Caki2 (cell line): ENCODE results near the gene TMEM72. TPM values are rescaled to one million over a fixed set of nuclear protein-coding genes. Genes with fewer than 3 reads are reported as not detected.

Experiments used
- DNase-seq: peaks from one replicate; pipeline ENCODE4 v3.0.0-alpha.2; 2015; ENCODE audit warnings: low read depth
- in situ Hi-C: cut with HindIII; loops from 2 replicates; pipeline ENCODE4 v1.10.0; 2016; ENCODE audit warnings: low sequenced_read_pairs, low pct_unique_long_range_greater_than_20kb, mixed read lengths
- total RNA-seq: library from RNA; depleted of rRNA; stranded (reverse); fragments of >200 nt; shearing (Covaris generic); gene quantifications from 2 replicates; pipeline ENCODE4 v1.2.3, GENCODE V29; 2014; ENCODE audit warnings: low replicate concordance

The TMEM72 gene
- total RNA-seq, 1 experiment from 2014 or later = 1.5 TPM

DNA sequence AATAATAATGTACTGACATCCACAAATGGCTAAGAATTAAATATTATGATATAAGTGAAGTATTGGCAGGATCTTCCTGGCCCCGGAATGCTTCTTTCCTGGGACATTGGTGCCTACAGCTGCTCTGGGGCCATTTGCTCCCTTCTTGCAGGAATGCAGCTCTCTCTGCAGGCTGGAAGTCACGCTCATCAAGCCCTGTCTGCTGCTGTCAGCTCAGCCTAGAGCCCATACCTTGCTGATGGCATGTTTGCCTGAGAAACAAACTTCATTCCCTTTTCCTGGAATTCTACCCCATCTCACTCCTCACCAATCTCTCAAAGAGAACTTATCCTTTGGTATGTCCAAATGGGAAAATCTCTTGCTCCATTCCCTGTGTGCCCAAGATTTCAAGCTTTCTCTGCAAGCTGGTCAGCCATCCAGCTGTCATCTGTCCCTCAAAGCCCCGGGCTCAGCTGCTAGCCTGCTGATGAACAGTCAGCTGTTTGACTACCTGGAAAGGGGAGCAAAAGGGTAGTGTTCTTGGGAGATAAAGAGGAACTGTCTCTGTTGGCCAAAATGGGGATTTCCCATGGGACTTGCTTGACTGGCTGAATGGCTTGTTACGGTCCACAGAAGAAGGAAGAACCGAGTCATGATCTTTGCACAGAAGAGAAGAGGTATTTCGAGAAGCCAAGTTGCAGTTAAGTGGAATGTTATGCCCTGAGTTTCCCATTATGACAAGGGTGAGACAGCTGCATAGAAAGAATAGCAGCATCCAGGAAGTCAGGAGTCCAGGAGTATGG, 36.4 kb downstream of the TMEM72 start:
- in situ Hi-C loops = no loop called here
- DNase-seq = peak; percentile 61

- in situ Hi-C loops = no loop called here
Measured at GRCh38 chr10:44948642-44949041, 37.5 kb downstream of the TMEM72 start.

GRCh38 chr10:44949127-44949802, 38.1 kb downstream of the TMEM72 start:
- in situ Hi-C loops = no loop called here
- DNase-seq = no peak

More at GRCh38 chr10:44948642-44949041, 37.5 kb downstream of the TMEM72 start:
- DNase-seq = no peak

- in situ Hi-C loops = no loop called here
- no peak for DNase-seq
Measured at GRCh38 chr10:44949915-44950314, 38.8 kb downstream of the TMEM72 start.

GRCh38 chr10:44950326-44951225, 39.4 kb downstream of the TMEM72 start:
- in situ Hi-C loops = no loop called here

GRCh38 chr10:44951576-44952226, 40.6 kb downstream of the TMEM72 start:
- in situ Hi-C loops = no loop called here
- DNase-seq = no peak

More at GRCh38 chr10:44950326-44951225, 39.4 kb downstream of the TMEM72 start:
- DNase-seq = no peak

GRCh38 chr10:44952779-44953231, 41.7 kb downstream of the TMEM72 start:
- DNase-seq = peak; percentile 24
- in situ Hi-C loops = no loop called here

DNA sequence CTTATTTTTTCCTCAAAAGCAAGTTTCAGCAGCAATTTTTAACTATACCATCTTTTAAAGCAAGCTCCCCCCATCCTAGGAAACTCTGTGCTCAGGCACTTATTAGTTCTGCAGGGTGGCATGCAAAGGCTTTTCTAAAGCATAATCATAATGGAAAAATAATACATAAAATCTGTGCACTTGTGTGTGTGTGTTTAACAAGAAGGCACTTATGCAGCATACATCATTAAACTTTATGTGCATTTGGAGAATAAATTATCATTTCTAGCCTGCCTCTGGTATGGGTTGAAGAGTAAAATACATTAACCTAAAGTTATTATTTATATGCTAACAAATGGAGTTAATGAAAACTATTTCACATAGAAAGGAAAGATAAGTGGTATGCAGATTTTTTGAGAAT, 42.9 kb downstream of the TMEM72 start:
- no peak for DNase-seq
- in situ Hi-C loops = no loop called here

- in situ Hi-C loops = no loop called here
- DNase-seq = no peak
Measured at GRCh38 chr10:44954962-44955361, 43.8 kb downstream of the TMEM72 start.

DNA sequence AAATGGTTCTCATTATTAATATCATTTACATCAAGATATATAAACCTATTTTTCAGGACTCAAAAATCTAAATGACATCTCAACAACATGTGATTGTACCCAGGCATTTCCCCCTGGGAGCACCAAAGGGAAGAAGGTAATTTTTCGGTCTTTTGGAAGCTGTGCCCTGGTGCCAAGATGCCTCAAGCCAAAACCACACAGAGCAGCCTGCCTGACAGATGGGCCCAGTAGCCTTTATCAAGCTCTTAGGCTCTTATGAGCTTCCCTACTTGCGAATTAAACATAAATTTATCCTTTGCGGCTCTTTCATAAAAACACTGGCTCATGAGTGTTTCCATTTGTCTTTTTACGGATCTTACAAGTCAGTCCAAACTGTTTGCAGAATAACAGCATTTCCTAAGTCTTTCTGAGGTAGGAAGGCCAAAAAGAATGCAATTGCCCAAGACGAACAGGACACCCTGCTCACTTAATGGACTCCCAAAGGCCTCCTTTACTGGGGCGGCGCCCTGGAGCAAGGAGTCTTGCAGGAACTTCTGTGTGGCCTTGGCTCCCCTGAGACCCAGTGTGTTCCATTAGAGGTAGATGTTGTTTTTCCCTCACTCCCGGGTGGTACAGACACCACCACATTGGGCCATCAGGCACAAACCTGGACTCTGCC, 44.4 kb downstream of the TMEM72 start:
- no peak for DNase-seq
- in situ Hi-C loops = no loop called here

DNA sequence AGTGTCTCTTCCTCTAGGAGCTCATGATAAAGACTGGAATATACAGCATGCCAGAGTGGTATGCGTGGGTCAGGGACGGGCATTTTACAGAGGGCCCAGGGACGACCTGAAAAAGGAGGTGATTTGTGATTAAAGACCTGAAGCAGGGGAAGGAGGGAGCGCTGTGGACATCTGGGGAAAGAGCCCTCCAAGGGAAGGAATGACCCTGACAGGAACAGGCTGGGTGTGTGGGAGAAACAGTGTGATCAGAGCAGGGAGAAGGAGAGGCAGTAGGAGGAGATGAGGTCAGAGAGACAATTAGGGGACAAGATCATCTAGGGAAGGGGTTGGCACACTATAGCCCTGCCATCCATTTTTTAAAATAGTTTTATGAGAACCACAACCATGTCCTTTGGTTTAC, 45.1 kb downstream of the TMEM72 start:
- in situ Hi-C loops = no loop called here
- DNase-seq = no peak

GRCh38 chr10:44956717-44957706, 45.9 kb downstream of the TMEM72 start:
- no peak for DNase-seq
- in situ Hi-C loops = no loop called here

DNA sequence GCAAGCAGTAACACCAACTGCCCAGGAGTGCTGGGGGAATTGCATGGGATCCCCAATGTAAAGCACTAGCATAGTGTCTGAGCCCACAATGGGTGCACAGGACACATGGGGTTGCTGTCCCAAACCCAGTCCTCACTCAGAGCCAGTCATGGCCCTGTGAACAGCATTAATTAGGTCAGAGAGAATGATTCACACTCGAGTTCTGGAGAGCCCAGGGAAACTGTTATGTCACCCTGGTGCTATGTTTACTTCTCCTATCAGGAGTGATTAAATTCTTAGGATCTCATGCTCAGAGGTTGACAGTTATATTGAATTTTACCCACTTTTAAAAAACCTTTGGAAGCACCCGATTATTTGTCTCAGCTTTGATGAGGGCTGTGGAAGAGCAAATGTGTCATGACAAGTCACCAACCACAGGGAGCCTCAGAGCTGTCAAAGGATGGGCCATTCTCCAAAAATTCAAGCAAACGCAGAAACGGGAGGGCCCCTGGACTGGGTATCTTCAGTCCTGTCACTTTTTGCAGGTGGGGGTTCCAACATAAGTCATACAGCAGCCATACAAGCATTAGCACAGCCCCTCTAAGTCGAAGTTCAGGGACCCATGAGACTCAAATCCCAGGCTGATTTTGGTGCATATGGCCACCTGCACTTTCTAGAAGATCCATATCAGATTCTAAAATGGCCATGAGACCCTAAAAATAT, 47.2 kb downstream of the TMEM72 start:
- in situ Hi-C loops = no loop called here
- no peak for DNase-seq

DNA sequence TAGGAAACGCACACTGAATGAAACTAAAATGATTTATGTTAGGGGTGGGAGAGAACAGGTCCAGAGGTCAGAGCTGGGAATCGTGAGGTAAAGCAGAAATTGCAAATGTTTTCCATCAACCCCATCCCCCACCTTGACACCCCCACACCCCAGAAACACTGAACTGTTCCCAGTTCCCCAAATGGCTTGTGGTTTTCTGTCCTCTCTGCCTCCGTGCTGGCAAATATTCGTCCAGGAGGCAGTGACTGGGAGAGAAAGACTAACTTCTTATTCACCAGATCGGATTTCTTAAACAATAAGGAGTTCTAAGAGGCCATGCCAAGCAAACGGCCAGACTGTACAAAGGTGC, 47.7 kb downstream of the TMEM72 start:
- in situ Hi-C loops = no loop called here
- DNase-seq = no peak

GRCh38 chr10:44959247-44960087, 48.3 kb downstream of the TMEM72 start, which contains the start of gene RASSF4:
Gene RASSF4 (plus strand): TSS chr10:44959802. CDS start chr10:44970203, 10,401 bp downstream.
- peak; percentile 78 for DNase-seq
- in situ Hi-C loops = no loop called here
